HepG2 (cell line): ENCODE data around the gene HSD17B8. TPM values are rescaled to one million over a fixed set of nuclear protein-coding genes. Genes with fewer than 3 reads are reported as not detected.
A peak's percentile ranks its signal among the peaks of the same experiment; 100 is the strongest.

Experiments used
- ATAC-seq: fragments of 200-7000 bp; cut with Tn5 transposase; 3 replicates; pipeline ENCODE4 v1.9.1; 2020; ENCODE audit warnings: mild to moderate bottlenecking, moderate library complexity
- BruUV-seq: library from RNA; stranded (reverse); fragments of 400-500 nt; replicated peaks from 2 replicates; lab custom pipeline; 2021; lab: Mats Ljungman, UMichigan
- CTCF ChIA-PET: fragments of 300-600 bp; formaldehyde crosslinking; extraction: SDS; loops from one replicate; lab custom pipeline; 2021; ENCODE audit warnings: low total read pairs, inconsistent platforms, low intra/inter-chr PET ratio; lab: Yijun Ruan, JAX
- POLR2A ChIA-PET: fragments of 350-600 bp; sonication (Branson Sonifier 250); formaldehyde crosslinking; loops from one replicate; lab custom pipeline; 2020; ENCODE audit warnings: antibody characterized with exemption, inconsistent platforms; lab: Yijun Ruan, JAX
- DNase-seq: peaks from one replicate; pipeline ENCODE4 v3.0.0-alpha.2; 2015; ENCODE audit warnings: low spot score
- FAIRE-seq: peaks from 3 replicates; lab custom pipeline; 2011; peaks lifted over from hg19 to GRCh38; lab: Jason Lieb, UNC
- H2AFZ ChIP-seq: one replicate; pipeline ENCODE4 v1.6.1; 2011; ENCODE audit warnings: low read length, inconsistent platforms
- H3K27ac ChIP-seq: fragments of 300-600 bp; 3 replicates; pipeline ENCODE4 v1.8.0; 2011; ENCODE audit warnings: mixed run types, mild to moderate bottlenecking, mixed read lengths, low read length, inconsistent platforms; ENCODE audit not compliant: insufficient read depth; ENCODE audit errors: extremely low read length
- H3K27me3 ChIP-seq, 2 experiments: fragments of 200-600 bp in 1 of 2; 2 replicates in 1 of 2; 3 replicates in 1 of 2; pipeline versions ENCODE4 v1.6.0 to v1.8.0; 2011; ENCODE audit warnings: low read length in 2 of 2, mild to moderate bottlenecking in 2 of 2, moderate library complexity in 2 of 2, inconsistent platforms in 1 of 2; ENCODE audit not compliant: insufficient read depth in 2 of 2, control insufficient read depth in 1 of 2
- H3K36me3 ChIP-seq, 2 experiments: fragments of 200-600 bp in 1 of 2; replicated peaks in 1 of 2; 2 replicates in 1 of 2; 3 replicates in 1 of 2; pipeline versions ENCODE4 v1.5.1 to v1.8.0; 2011; ENCODE audit warnings: low read length in 2 of 2, inconsistent platforms in 1 of 2; ENCODE audit not compliant: insufficient read depth in 2 of 2, control insufficient read depth in 1 of 2
- H3K4me1 ChIP-seq: 2 replicates; pipeline ENCODE4 v1.5.1; 2012; ENCODE audit warnings: low read length, inconsistent platforms; ENCODE audit not compliant: insufficient read depth
- H3K4me2 ChIP-seq: 2 replicates; pipeline ENCODE4 v1.6.0; 2011; ENCODE audit warnings: low read depth, low read length, inconsistent platforms
- H3K4me3 ChIP-seq, 3 experiments: fragments of 200-600 bp in 1 of 3; sonication (generic), shearing (Covaris generic) in 1 of 3; replicated peaks in 1 of 3; 2 replicates each; pipeline ENCODE4 v1.5.1; 2011 to 2016; ENCODE audit warnings: low read length in 3 of 3, inconsistent platforms in 2 of 3, low read depth in 2 of 3, mild to moderate bottlenecking in 2 of 3, control low read depth in 1 of 3, mixed read lengths in 1 of 3; ENCODE audit not compliant: insufficient read depth in 1 of 3
- H3K79me2 ChIP-seq: one replicate; pipeline ENCODE4 v1.6.1; 2011; ENCODE audit warnings: low read length, inconsistent platforms; ENCODE audit not compliant: insufficient read depth
- H3K9ac ChIP-seq: 2 replicates; pipeline ENCODE4 v1.6.0; 2011; ENCODE audit warnings: mild to moderate bottlenecking, low read depth, low read length, inconsistent platforms; ENCODE audit not compliant: insufficient read depth
- H3K9me3 ChIP-seq: 2 replicates; pipeline ENCODE4 v1.5.1; 2012; ENCODE audit warnings: mild to moderate bottlenecking, low read length
- H4K20me1 ChIP-seq: 2 replicates; pipeline ENCODE4 v1.6.0; 2011; ENCODE audit warnings: inconsistent platforms, mild to moderate bottlenecking, low read length, moderate library complexity; ENCODE audit not compliant: insufficient read depth
- BORCS8-MEF2B ChIP-seq: sonication (generic); formaldehyde crosslinking; IDR thresholded peaks from 2 replicates; pipeline ENCODE4 v1.8.0; 2022; ENCODE audit warnings: mild to moderate bottlenecking, missing genetic modification reagents
- MXD4 ChIP-seq: IDR thresholded peaks from 2 replicates; pipeline ENCODE4 v1.6.1; 2016; ENCODE audit warnings: mild to moderate bottlenecking, missing biosample characterization, missing genetic modification reagents
- NONO ChIP-seq, 2 experiments: fragments of 450-650 bp in 1 of 2; sonication (generic) in 1 of 2; formaldehyde crosslinking in 1 of 2; IDR thresholded peaks in 1 of 2; conservative IDR thresholded peaks in 1 of 2; 2 replicates each; pipeline versions ENCODE4 v1.6.1 to v1.8.0; 2017 to 2022; ENCODE audit warnings: mild to moderate bottlenecking in 1 of 2, missing genetic modification reagents in 1 of 2, moderate library complexity in 1 of 2
- TAF1 ChIP-seq: sonication (generic); formaldehyde crosslinking; IDR thresholded peaks from 2 replicates; pipeline ENCODE4 v1.4.0; 2020; ENCODE audit warnings: missing genetic modification reagents
- ZC3H4 ChIP-seq: sonication (generic); formaldehyde crosslinking; IDR thresholded peaks from 2 replicates; pipeline ENCODE4 v1.4.0; 2020; ENCODE audit warnings: missing genetic modification reagents, borderline replicate concordance
- ZNF121 ChIP-seq: sonication (generic); formaldehyde crosslinking; IDR thresholded peaks from 2 replicates; pipeline ENCODE4 v1.5.0; 2020; ENCODE audit warnings: mild to moderate bottlenecking, missing genetic modification reagents
- WGBS: methylation state at CpG from one replicate; pipeline ENCODE4 v1.1.6; 2017; ENCODE audit warnings: low lambda C conversion rate; 5-methylcytosine and 5-hydroxymethylcytosine counted together
- in situ Hi-C: cut with HindIII; loops from 2 replicates; pipeline ENCODE4 v1.10.0; 2017; ENCODE audit warnings: low pct_unique_long_range_greater_than_20kb; ENCODE audit not compliant: extremely low pct_ligation_motif_present
- intact Hi-C: fragments of 100-400 bp; cut with micrococcal nuclease; formaldehyde crosslinking; loops from one replicate; pipeline ENCODE4 v1.10.0; 2022; ENCODE audit not compliant: unreplicated experiment
- polyA plus RNA-seq, 8 experiments: library from polyadenylated mRNA; depleted of rRNA in 3 of 8; stranded (reverse) in 7 of 8; unstranded in 1 of 8; fragments of >200 nt; fragmentation: Illumina TruSeq in 4 of 8; extraction: Trizol in 4 of 8; gene quantifications; 2 replicates each; pipeline versions ENCODE4 v1.2.1 to v1.2.3, GENCODE V29; 2011 to 2016; ENCODE audit warnings: low read depth in 4 of 8, missing spikeins in 1 of 8, mixed read lengths in 1 of 8; ENCODE audit not compliant: insufficient read depth in 1 of 8
- total RNA-seq, 5 experiments: library from RNA; depleted of rRNA; stranded (reverse); fragments of >200 nt; fragmentation: Illumina TruSeq; extraction: Trizol; gene quantifications; 2 replicates each; pipeline ENCODE4 v1.2.3, GENCODE V29; 2016; ENCODE audit warnings: low read depth in 1 of 5

HSD17B8 gene
- total and polyA plus RNA-seq, 2 of the 13 experiments (the other 11 are each of a cell fraction or from before 2014, with no cell fraction given), result 12.6 to 20.1 TPM

DNA sequence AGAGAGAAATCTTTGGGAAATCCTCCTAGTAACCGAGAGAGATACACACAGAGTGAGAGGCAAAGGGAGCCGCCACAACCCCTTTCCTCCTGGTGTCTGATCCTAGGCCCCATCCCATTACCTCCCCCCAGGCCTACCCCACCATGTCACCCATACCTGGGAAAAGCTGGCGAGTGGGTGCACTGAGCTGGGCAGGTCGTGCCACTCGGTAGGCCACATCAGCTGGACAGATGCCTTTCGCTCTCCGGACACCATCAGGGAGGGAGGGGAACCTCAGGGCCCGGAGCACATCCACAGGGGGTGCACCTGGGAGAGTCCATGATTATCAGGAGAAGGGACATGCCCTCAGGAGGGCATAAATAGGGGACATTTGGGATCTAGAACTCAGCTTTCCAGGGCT, 15.3 kb upstream of the HSD17B8 start (continued):
- no peak for TF ChIP-seq ZC3H4

DNA sequence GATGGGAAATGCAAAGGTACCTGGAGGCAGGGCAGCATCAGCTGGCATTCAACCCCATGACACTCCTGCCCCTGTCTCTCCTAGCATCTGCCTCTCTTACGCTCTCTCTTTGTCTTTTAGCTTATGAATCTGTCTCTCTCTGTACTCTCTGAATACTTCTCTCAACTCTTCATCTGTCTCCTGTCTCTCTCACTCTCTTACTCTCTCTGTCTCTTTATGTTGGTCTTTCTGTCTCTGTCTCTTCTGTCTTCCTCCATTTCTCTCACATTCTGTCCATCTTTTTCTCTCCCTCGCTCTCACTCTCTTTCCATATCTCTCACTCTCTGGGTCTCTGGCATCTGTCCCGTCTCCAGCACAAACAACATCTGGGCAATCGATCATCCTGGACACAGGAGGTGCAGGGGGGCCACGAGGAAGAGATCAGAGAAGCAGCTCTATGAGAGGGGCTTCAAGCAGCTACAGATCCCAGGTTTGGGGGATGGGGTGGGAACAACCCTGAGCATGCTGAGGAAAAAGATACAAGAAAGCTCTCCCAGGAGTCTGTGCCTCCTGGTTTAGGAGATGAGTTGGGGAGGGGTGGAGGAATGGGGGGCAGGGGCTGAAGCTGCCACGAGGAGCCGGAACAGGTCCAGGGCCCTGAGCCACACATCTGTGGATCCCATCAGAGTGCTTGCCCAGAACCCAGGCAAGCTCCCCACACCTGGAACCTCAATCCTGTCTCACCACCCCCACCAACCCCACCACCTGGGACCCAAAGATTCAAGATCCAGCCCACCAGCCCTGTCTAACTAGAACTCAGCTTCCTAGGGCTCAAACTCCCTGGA, 14.6 kb upstream of the HSD17B8 start:
- Histone ChIP-seq H3K9me3 (no peaks in the 10 kb centered on the region), H3K27ac (no peak overlapping the region), H3K36me3 (peaks cover 4 to 9% of the 10 kb centered on the region in 2 experiments), H3K4me1 (peaks cover 28% of the 10 kb centered on the region), H3K9ac (no peak overlapping the region), H2AFZ (no peak overlapping the region), H3K4me3 (no peak overlapping the region), H3K4me2 (peak overlapping the region; percentile 66), H3K79me2 (no peaks in the 10 kb centered on the region), H3K27me3 (peaks cover 0 to 15% of the 10 kb centered on the region in 2 experiments; a peak in 2 of 5 replicates), H4K20me1 (no peaks in the 10 kb centered on the region)
- BruUV-seq, result no TSS peak
- in situ Hi-C loops, result no loop called here
- FAIRE-seq (no peak), ATAC-seq (no peak), DNase-seq (no peak)
- intact Hi-C loops, result no loop called here
- POLR2A ChIA-PET, result interaction anchor here (0.9 to 2.5 kb wide), 5 partner anchors 9 to 218 kb away, joined by 3 to 20 read pairs (median 7); partner anchors contain the start of genes HSD17B8 and RING1
- CTCF ChIA-PET, result no interaction called here
- TF ChIP-seq MXD4, result no peak
- no peak for TF ChIP-seq BORCS8-MEF2B (CRISPR knock-in tag)
- 0 out of 2 replicates have a peak, but pooled peaks have one; percentile 71 for TF ChIP-seq NONO (IDR thresholded peaks at IDR 0.05)
- no peak for TF ChIP-seq NONO (CRISPR knock-in tag; conservative IDR thresholded peaks at IDR 0.05)
- TF ChIP-seq ZNF121 (CRISPR knock-in tag), result peak; percentile 38
- TF ChIP-seq TAF1, result no peak
- 27% methylated on average over 7 of the region's 7 CpGs for WGBS
